ENCODE results near the gene KCNN2. TPM values are rescaled to one million over a fixed set of nuclear protein-coding genes. Genes with fewer than 3 reads are reported as not detected.

KCNN2 gene
- polyA plus RNA-seq, 2 donors: 0.21 to 0.22 TPM

GRCh38 chr5:114360816-114361723, 800 bp upstream of the KCNN2 start:
- H3K4me3 ChIP-seq (ENCODE audit: low read depth in 1 of 2, low read length in 2 of 2): peak overlapping the region; percentile 42 to 62
- 1 to 3% methylated on average over 68 to 78 of the region's 78 CpGs for WGBS, 2 donors
- no peak overlapping the region for H3K27ac ChIP-seq (ENCODE audit: low read depth in 2 of 2, low read length in 1 of 2)
- peaks cover 0 to 17% of the 10 kb centered on the region in 2 donors for H3K27me3 ChIP-seq (ENCODE audit: control insufficient read depth in 1 of 2, insufficient read depth in 2 of 2, low read length in 2 of 2)
- no peaks in the 10 kb centered on the region for H3K36me3 ChIP-seq (ENCODE audit: control insufficient read depth in 2 of 2, insufficient read depth in 2 of 2, low read length in 1 of 2)
- H3K4me1 ChIP-seq (ENCODE audit: control insufficient read depth in 2 of 2, insufficient read depth in 2 of 2, low read length in 1 of 2): peaks cover 6 to 17% of the 10 kb centered on the region in 2 donors
- H3K9me3 ChIP-seq (ENCODE audit: control insufficient read depth in 2 of 2, insufficient read depth in 1 of 2, low read depth in 1 of 2, low read length in 1 of 2): peaks cover 0 to 3% of the 10 kb centered on the region in 2 donors

GRCh38 chr5:114362197-114362976, 517 bp downstream of the KCNN2 start:
- H3K27ac ChIP-seq (ENCODE audit: low read depth in 2 of 2, low read length in 1 of 2): no peak overlapping the region
- 3% methylated on average over 77 to 87 of the region's 87 CpGs for WGBS, 2 donors
- H3K27me3 ChIP-seq (ENCODE audit: control insufficient read depth in 1 of 2, insufficient read depth in 2 of 2, low read length in 2 of 2): peaks cover 0 to 17% of the 10 kb centered on the region in 2 donors
- peak overlapping the region; percentile 42 to 62 for H3K4me3 ChIP-seq (ENCODE audit: low read depth in 1 of 2, low read length in 2 of 2)
- H3K9me3 ChIP-seq (ENCODE audit: control insufficient read depth in 2 of 2, insufficient read depth in 1 of 2, low read depth in 1 of 2, low read length in 1 of 2): peaks cover 0 to 3% of the 10 kb centered on the region in 2 donors
- H3K36me3 ChIP-seq (ENCODE audit: control insufficient read depth in 2 of 2, insufficient read depth in 2 of 2, low read length in 1 of 2): no peaks in the 10 kb centered on the region
- peaks cover 6 to 17% of the 10 kb centered on the region in 2 donors for H3K4me1 ChIP-seq (ENCODE audit: control insufficient read depth in 2 of 2, insufficient read depth in 2 of 2, low read length in 1 of 2)

- H3K9me3 ChIP-seq (ENCODE audit: control insufficient read depth in 2 of 2, insufficient read depth in 1 of 2, low read depth in 1 of 2, low read length in 1 of 2): peaks cover 0 to 3% of the 10 kb centered on the region in 2 donors
- H3K36me3 ChIP-seq (ENCODE audit: control insufficient read depth in 2 of 2, insufficient read depth in 2 of 2, low read length in 1 of 2): no peaks in the 10 kb centered on the region
- H3K27ac ChIP-seq (ENCODE audit: low read depth in 2 of 2, low read length in 1 of 2): no peak overlapping the region
- H3K4me3 ChIP-seq (ENCODE audit: low read depth in 1 of 2, low read length in 2 of 2): peak overlapping the region; percentile 42 to 62
- peaks cover 6 to 17% of the 10 kb centered on the region in 2 donors for H3K4me1 ChIP-seq (ENCODE audit: control insufficient read depth in 2 of 2, insufficient read depth in 2 of 2, low read length in 1 of 2)
- WGBS, 2 donors: 5 to 7% methylated on average over 62 of the region's 62 CpGs
- H3K27me3 ChIP-seq (ENCODE audit: control insufficient read depth in 1 of 2, insufficient read depth in 2 of 2, low read length in 2 of 2): peaks cover 0 to 17% of the 10 kb centered on the region in 2 donors
These were observed 1.3 kb downstream of the KCNN2 start for GRCh38 chr5:114362977-114363761.

GRCh38 chr5:114363837-114364236, 2.0 kb downstream of the KCNN2 start:
- Histone ChIP-seq H3K9me3 (ENCODE audit: control insufficient read depth in 2 of 2, insufficient read depth in 1 of 2, low read depth in 1 of 2, low read length in 1 of 2) (peaks cover 0 to 3% of the 10 kb centered on the region in 2 donors), H3K4me1 (ENCODE audit: control insufficient read depth in 2 of 2, insufficient read depth in 2 of 2, low read length in 1 of 2) (peaks cover 6 to 17% of the 10 kb centered on the region in 2 donors), H3K4me3 (ENCODE audit: low read depth in 1 of 2, low read length in 2 of 2) (no peak overlapping the region), H3K36me3 (ENCODE audit: control insufficient read depth in 2 of 2, insufficient read depth in 2 of 2, low read length in 1 of 2) (no peaks in the 10 kb centered on the region), H3K27ac (ENCODE audit: low read depth in 2 of 2, low read length in 1 of 2) (no peak overlapping the region), H3K27me3 (ENCODE audit: control insufficient read depth in 1 of 2, insufficient read depth in 2 of 2, low read length in 2 of 2) (peaks cover 0 to 17% of the 10 kb centered on the region in 2 donors)
- 9% methylated on average over 10 of the region's 10 CpGs for WGBS, 2 donors

- Histone ChIP-seq H3K9me3 (ENCODE audit: control insufficient read depth in 2 of 2, insufficient read depth in 1 of 2, low read depth in 1 of 2, low read length in 1 of 2) (peaks cover 0 to 3% of the 10 kb centered on the region in 2 donors), H3K4me3 (ENCODE audit: low read depth in 1 of 2, low read length in 2 of 2) (no peak overlapping the region), H3K4me1 (ENCODE audit: control insufficient read depth in 2 of 2, insufficient read depth in 2 of 2, low read length in 1 of 2) (peaks cover 0 to 14% of the 10 kb centered on the region in 2 donors), H3K27ac (ENCODE audit: low read depth in 2 of 2, low read length in 1 of 2) (no peak overlapping the region), H3K27me3 (ENCODE audit: control insufficient read depth in 1 of 2, insufficient read depth in 2 of 2, low read length in 2 of 2) (peaks cover 0 to 12% of the 10 kb centered on the region in 2 donors), H3K36me3 (ENCODE audit: control insufficient read depth in 2 of 2, insufficient read depth in 2 of 2, low read length in 1 of 2) (no peaks in the 10 kb centered on the region)
- WGBS, 2 donors: 44 to 64% methylated on average over 2 of the region's 2 CpGs
These were observed 5.2 kb downstream of the KCNN2 start for GRCh38 chr5:114367029-114367428.

GRCh38 chr5:114369680-114370417, 8.0 kb downstream of the KCNN2 start:
- H3K4me3 ChIP-seq (ENCODE audit: low read depth in 1 of 2, low read length in 2 of 2): no peak overlapping the region
- H3K27ac ChIP-seq (ENCODE audit: low read depth in 2 of 2, low read length in 1 of 2): no peak overlapping the region
- H3K9me3 ChIP-seq (ENCODE audit: control insufficient read depth in 2 of 2, insufficient read depth in 1 of 2, low read depth in 1 of 2, low read length in 1 of 2): no peaks in the 10 kb centered on the region
- no peaks in the 10 kb centered on the region for H3K27me3 ChIP-seq (ENCODE audit: control insufficient read depth in 1 of 2, insufficient read depth in 2 of 2, low read length in 2 of 2)
- H3K4me1 ChIP-seq (ENCODE audit: control insufficient read depth in 2 of 2, insufficient read depth in 2 of 2, low read length in 1 of 2): no peaks in the 10 kb centered on the region
- WGBS, 2 donors: 67 to 74% methylated on average over 7 of the region's 7 CpGs
- H3K36me3 ChIP-seq (ENCODE audit: control insufficient read depth in 2 of 2, insufficient read depth in 2 of 2, low read length in 1 of 2): no peaks in the 10 kb centered on the region

- Histone ChIP-seq H3K4me3 (ENCODE audit: low read depth in 1 of 2, low read length in 2 of 2) (no peak overlapping the region), H3K9me3 (ENCODE audit: control insufficient read depth in 2 of 2, insufficient read depth in 1 of 2, low read depth in 1 of 2, low read length in 1 of 2) (no peaks in the 10 kb centered on the region)
- WGBS, 2 donors: 61 to 62% methylated on average over 7 of the region's 7 CpGs
These were observed 15.4 kb downstream of the KCNN2 start for GRCh38 chr5:114377050-114377844.

GRCh38 chr5:114377946-114378345, 16.1 kb downstream of the KCNN2 start:
- H3K27ac ChIP-seq (ENCODE audit: low read depth in 2 of 2, low read length in 1 of 2): no peak overlapping the region
- 62 to 65% methylated on average over 6 of the region's 6 CpGs for WGBS, 2 donors
- no peaks in the 10 kb centered on the region for H3K27me3 ChIP-seq (ENCODE audit: control insufficient read depth in 1 of 2, insufficient read depth in 2 of 2, low read length in 2 of 2)
- H3K36me3 ChIP-seq (ENCODE audit: control insufficient read depth in 2 of 2, insufficient read depth in 2 of 2, low read length in 1 of 2): no peaks in the 10 kb centered on the region
- no peaks in the 10 kb centered on the region for H3K4me1 ChIP-seq (ENCODE audit: control insufficient read depth in 2 of 2, insufficient read depth in 2 of 2, low read length in 1 of 2)
- no peaks in the 10 kb centered on the region for H3K9me3 ChIP-seq (ENCODE audit: control insufficient read depth in 2 of 2, insufficient read depth in 1 of 2, low read depth in 1 of 2, low read length in 1 of 2)
- no peak overlapping the region for H3K4me3 ChIP-seq (ENCODE audit: low read depth in 1 of 2, low read length in 2 of 2)

More at GRCh38 chr5:114377050-114377844, 15.4 kb downstream of the KCNN2 start:
- no peaks in the 10 kb centered on the region for H3K4me1 ChIP-seq (ENCODE audit: control insufficient read depth in 2 of 2, insufficient read depth in 2 of 2, low read length in 1 of 2)
- no peaks in the 10 kb centered on the region for H3K36me3 ChIP-seq (ENCODE audit: control insufficient read depth in 2 of 2, insufficient read depth in 2 of 2, low read length in 1 of 2)
- H3K27me3 ChIP-seq (ENCODE audit: control insufficient read depth in 1 of 2, insufficient read depth in 2 of 2, low read length in 2 of 2): no peaks in the 10 kb centered on the region
- H3K27ac ChIP-seq (ENCODE audit: low read depth in 2 of 2, low read length in 1 of 2): no peak overlapping the region

All from esophagus (tissue), 2 donors.